Measurements from ENCODE around the gene KLKB1.
"Not testable (repeated sequence)": the region's sequence is repeated elsewhere in the genome, so short reads cannot be mapped to it uniquely, and the experiment has no call there.

The KLKB1 gene

DNA sequence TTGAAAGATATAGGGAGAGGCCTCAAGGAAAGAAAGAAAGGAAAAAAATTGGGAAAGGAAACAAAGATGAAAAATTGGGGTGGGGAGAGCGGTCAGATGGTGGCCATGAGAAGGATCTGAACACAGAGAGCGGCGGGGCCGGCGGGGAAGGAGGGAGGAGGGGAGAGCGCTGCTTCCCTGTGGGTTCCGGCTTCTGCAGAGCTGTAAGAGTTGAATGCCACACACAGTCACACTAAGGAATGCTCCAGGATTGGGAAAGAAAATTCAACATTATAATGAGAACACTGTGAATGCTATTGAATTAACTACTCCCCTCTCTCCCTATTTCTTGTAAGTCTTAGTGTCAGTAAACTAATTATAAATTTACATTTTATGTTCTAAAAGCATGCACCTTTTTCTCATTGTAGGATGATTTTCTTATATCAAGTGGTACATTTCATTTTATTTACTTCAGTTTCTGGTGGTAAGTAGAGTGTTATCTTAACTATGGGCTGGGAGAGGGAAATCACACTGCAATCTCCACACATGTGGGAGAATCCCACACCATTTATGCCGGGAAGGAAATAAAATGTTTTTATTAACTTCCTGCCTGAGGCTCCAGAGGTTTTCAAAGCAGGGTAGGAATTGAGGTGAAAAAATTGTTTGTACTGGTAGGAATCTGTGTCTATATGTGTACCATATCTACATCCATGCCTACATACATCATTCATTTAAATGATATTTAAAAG lies 39.6 kb downstream of the KLKB1 start:
- Mint-ChIP-seq H3K4me3 (no peak overlapping the region), H3K27me3 (peaks cover 13% of the 10 kb centered on the region), H3K9me3 (ENCODE audit: low read depth) (no peaks in the 10 kb centered on the region), H3K4me1 (ENCODE audit: low read depth) (no peaks in the 10 kb centered on the region), H3K27ac (no peak overlapping the region), H3K36me3 (no peaks in the 10 kb centered on the region)

DNA sequence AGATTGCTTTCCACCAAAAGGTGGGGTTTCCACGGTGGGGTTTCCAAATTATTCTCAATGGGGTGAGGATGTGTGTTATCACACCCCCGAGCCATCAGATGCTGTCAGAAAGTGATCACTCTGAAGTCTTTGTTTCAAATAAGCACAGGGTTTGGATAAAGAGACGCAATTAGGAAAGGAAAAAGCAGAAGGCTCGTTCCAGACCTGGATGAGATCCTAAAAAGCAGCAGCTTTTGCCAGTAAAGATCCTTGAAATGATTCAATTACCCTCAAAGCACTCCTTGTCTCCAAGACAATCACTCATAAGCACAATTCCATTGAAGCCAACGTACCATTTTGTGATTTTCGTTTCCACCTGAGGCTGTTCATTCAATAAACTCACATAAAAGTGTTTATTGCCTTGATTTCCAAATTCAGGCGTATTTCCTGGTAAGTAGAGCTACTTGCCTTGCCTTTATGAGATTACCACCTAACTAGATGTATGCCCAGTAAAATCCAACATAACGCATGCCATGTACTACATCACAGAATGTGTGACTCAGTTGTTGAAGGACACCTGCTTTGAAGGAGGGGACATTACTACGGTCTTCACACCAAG lies 43.9 kb downstream of the KLKB1 start:
- H3K4me3 Mint-ChIP-seq: no peak overlapping the region
- no peak overlapping the region for H3K27ac Mint-ChIP-seq
- no peaks in the 10 kb centered on the region for H3K36me3 Mint-ChIP-seq
- H3K4me1 Mint-ChIP-seq (ENCODE audit: low read depth): no peaks in the 10 kb centered on the region
- H3K9me3 Mint-ChIP-seq (ENCODE audit: low read depth): no peaks in the 10 kb centered on the region
- peaks cover 13% of the 10 kb centered on the region for H3K27me3 Mint-ChIP-seq

DNA sequence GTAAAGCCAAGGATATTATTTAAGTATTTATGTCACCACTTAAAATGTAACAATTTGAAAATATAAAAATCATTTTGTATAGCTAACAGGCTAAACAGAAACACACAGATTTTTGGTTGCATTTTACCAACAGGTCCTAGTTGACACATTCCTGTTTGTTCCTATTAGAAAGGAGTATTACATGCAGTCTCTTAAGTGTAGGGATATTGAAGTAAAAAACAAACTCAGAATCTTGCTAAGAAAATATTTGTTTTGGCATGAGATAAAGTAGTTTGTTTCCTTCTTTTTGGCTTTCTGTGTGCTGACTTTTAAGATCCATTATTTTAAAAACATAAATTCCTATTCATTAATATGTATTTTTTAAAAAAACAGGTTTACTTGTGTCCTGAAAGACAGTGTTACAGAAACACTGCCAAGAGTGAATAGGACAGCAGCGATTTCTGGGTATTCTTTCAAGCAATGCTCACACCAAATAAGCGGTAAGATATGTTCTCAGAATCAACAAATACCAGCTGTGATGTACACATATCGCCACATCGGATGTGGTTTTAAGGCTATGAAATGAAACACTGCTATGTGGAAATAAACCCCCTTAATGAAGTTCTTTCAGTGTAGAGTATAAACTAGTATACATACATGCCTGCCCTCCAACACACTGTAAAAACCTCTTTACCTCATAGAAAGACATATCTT lies 45.5 kb downstream of the KLKB1 start:
- Mint-ChIP-seq H3K4me3 (no peak overlapping the region), H3K9me3 (ENCODE audit: low read depth) (no peaks in the 10 kb centered on the region), H3K27me3 (peaks cover 9% of the 10 kb centered on the region), H3K27ac (no peak overlapping the region), H3K36me3 (no peaks in the 10 kb centered on the region), H3K4me1 (ENCODE audit: low read depth) (no peaks in the 10 kb centered on the region)

DNA sequence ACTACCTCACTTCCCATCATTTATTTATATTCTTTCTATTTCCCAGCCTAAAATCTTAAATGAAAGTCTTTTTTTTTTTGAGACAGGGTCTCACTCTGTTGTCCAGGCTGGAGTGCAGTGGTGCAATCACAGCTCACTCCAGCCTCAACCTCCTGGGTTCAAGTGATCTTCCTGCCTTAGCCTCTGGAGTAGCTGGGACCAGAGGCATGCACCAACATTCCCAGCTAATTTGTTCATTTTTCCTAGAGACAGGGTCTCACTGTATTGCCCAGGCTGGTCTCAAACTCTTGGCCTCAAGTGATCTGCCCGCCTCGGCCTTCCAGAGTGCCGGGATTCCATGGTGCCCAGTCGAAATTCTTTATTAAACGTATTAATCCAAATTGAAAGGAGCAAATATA lies 46.1 kb downstream of the KLKB1 start:
- not testable (repeated sequence) for H3K9me3 Mint-ChIP-seq (ENCODE audit: low read depth); H3K4me3 Mint-ChIP-seq; H3K27ac Mint-ChIP-seq; H3K4me1 Mint-ChIP-seq (ENCODE audit: low read depth); H3K36me3 Mint-ChIP-seq; H3K27me3 Mint-ChIP-seq

DNA sequence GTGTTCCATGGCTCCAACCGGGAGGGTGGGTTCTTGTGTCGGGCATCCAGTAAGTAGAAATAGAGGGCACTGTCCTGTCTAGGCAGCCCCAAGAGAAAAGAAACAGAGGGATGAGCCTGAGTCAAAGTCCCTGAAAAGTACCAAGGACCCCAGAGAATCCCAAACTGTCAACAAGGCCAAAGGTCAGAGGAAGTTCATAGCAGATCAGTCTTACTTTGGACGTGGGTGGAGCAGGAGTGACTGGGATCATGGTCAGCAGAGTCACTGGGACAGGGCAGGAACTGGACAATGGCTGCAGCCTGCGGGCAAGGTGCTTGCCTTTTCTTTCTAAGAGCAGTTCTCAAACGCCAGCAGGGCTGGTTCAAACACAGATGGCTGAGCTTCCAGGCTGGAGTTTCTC lies 56.0 kb downstream of the KLKB1 start:
- H3K36me3 Mint-ChIP-seq: no peaks in the 10 kb centered on the region
- H3K9me3 Mint-ChIP-seq (ENCODE audit: low read depth): no peaks in the 10 kb centered on the region
- H3K27ac Mint-ChIP-seq: no peak overlapping the region
- peaks cover 2% of the 10 kb centered on the region for H3K27me3 Mint-ChIP-seq
- no peak overlapping the region for H3K4me3 Mint-ChIP-seq
- H3K4me1 Mint-ChIP-seq (ENCODE audit: low read depth): no peaks in the 10 kb centered on the region

DNA sequence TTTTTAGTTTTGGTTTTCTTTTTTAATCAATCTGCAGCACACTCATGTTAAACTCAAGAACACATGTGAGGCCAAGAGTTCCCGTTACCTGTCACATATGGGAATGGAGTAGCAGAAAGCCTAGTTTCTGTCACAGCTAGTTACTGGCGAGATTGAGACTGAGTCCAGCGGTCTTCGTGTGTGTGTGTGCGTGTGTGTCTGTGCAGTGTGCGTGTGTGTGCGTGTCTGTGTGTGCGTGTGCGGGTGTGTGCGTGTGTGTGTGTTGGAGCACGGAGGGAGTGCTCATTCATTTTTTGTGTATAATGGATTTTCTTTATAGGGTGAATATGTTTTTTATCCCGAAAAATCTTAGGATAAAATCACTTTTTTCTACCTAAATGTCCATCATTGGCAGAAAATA lies 57.8 kb downstream of the KLKB1 start:
- H3K27me3 Mint-ChIP-seq: peaks cover 2% of the 10 kb centered on the region
- no peak overlapping the region for H3K27ac Mint-ChIP-seq
- no peaks in the 10 kb centered on the region for H3K9me3 Mint-ChIP-seq (ENCODE audit: low read depth)
- H3K4me3 Mint-ChIP-seq: no peak overlapping the region
- no peaks in the 10 kb centered on the region for H3K36me3 Mint-ChIP-seq
- H3K4me1 Mint-ChIP-seq (ENCODE audit: low read depth): no peaks in the 10 kb centered on the region

DNA sequence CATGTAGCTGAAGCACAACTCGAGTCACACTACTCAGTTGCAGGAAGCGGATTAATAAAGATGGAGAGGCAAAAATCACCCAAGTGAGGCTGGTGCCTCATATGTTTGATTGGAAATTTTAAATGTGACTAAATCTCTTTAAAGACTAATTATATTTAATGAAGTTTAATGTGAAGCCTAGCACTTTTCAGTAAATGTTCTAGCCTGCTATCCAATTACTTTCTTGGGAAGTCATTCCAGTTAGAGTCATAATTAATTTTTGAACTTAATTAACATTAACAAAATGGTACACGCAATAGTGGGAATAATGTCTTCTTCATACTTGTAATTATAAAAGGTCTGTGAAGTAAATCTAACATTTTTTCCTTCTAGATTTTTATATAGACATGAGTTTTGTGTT lies 59.3 kb downstream of the KLKB1 start:
- Mint-ChIP-seq H3K4me3 (no peak overlapping the region), H3K9me3 (ENCODE audit: low read depth) (no peaks in the 10 kb centered on the region), H3K27me3 (peaks cover 4% of the 10 kb centered on the region), H3K36me3 (no peaks in the 10 kb centered on the region), H3K4me1 (ENCODE audit: low read depth) (no peaks in the 10 kb centered on the region), H3K27ac (no peak overlapping the region)

DNA sequence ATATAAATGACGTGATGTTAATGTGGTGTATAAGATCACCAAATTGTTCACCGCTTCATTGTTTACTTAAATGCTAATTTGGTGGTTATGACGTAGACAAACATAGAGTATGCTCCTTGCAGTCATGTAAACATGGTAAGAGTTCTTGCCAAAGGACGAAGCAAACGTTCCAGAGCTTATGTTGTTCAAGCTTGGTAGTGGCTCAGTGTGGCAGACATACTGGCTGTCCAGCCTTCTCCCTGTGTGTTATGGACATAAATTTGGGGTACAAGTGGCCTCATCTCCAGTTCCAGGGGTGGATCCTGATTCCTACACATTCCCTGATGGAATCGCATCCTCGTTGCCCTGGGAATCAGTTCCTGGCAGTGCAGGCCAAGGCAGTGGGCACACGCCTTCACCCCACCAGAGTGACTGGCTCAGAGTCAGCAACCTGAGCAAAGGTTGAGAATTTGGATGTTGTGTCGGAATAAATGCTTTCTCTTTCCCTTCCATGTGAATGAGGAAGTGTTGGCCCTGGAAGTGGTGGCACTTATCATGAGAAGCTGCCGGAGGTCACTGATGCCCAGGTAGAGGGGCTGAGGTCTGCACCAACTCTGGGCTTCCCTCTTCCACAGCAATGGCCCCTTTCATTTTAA lies 64.1 kb downstream of the KLKB1 start:
- Mint-ChIP-seq H3K27me3 (peaks cover 8% of the 10 kb centered on the region), H3K4me3 (no peak overlapping the region), H3K9me3 (ENCODE audit: low read depth) (no peaks in the 10 kb centered on the region), H3K36me3 (no peaks in the 10 kb centered on the region), H3K27ac (no peak overlapping the region), H3K4me1 (ENCODE audit: low read depth) (no peaks in the 10 kb centered on the region)

DNA sequence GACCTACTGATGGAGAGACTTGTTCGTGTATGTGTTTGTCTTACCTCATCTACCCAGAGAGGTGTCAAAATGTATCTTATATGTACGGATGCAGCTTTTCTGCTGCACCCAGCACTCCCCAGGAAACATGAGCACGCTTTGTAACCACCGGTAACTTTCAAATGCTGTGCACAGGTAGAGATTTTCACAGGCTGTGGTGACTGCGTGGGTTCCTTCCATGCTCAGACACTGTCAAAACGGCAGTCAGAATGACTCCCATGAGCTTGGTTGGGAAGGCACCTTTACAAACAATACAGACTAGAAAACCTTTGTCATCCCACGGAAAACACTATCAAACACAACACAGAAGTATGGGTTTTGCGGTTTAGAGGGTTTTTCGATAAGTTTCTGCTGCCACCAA lies 66.9 kb downstream of the KLKB1 start:
- H3K9me3 Mint-ChIP-seq (ENCODE audit: low read depth): no peaks in the 10 kb centered on the region

DNA sequence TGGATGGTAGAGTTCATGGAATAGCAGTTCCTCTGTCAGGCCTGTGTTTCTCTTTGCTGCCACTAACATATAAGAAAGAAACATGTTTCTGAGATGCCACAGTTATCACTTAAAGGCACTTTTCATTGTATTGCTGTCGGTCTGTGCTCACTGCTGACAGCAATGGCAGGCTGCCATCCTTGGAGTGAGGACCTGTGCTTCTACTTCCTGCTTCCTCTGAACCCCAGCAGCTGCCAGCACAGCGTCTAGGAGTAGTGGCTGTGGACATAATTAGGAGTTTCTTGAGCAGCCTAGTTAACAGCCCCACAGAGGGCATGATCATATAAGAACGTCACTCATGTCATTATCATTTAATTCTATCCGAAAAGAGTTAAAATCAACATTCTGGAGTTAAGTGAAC lies 69.2 kb downstream of the KLKB1 start:
- H3K36me3 Mint-ChIP-seq: no peaks in the 10 kb centered on the region

More for the DNA sequence above, 66.9 kb downstream of the KLKB1 start:
- Mint-ChIP-seq H3K4me3 (no peak overlapping the region), H3K4me1 (ENCODE audit: low read depth) (peaks cover 3% of the 10 kb centered on the region), H3K27ac (no peak overlapping the region), H3K36me3 (no peaks in the 10 kb centered on the region), H3K27me3 (peaks cover 18% of the 10 kb centered on the region)

DNA sequence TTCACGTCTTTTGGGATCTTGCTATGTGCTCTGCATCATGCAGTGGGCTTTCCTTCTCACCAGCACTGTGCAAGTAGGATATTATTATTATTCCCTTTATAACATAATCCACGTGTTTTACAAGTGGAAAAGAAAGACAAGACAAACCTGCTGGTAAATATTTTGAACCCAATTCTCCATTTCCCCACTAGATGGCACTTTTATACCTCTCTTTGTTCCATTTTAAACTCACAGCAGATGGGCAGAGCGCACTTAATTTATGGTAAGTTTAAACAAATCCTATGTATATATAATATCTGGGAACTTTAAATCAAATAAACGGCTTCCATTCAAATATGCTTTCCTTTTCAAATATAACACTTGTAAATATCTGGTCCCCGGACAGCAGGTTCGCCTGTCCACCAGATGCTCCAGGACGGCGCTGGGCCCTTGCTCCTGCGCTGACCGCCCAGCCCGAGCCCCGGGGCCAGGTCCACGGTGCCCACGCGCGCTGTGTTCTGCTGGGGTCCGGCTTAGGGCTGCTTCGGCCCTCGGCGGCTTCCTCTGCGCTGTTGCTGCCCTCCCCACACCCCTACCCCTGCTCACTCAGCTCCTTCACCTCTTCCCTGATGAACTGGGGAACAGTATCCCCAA lies 69.8 kb downstream of the KLKB1 start:
- no peaks in the 10 kb centered on the region for H3K9me3 Mint-ChIP-seq (ENCODE audit: low read depth)
- no peak overlapping the region for H3K27ac Mint-ChIP-seq
- H3K36me3 Mint-ChIP-seq: no peaks in the 10 kb centered on the region
- no peak overlapping the region for H3K4me3 Mint-ChIP-seq
- peaks cover 3% of the 10 kb centered on the region for H3K4me1 Mint-ChIP-seq (ENCODE audit: low read depth)
- peaks cover 22% of the 10 kb centered on the region for H3K27me3 Mint-ChIP-seq

More for the DNA sequence above, 69.2 kb downstream of the KLKB1 start:
- Mint-ChIP-seq H3K4me1 (ENCODE audit: low read depth) (peaks cover 3% of the 10 kb centered on the region), H3K4me3 (no peak overlapping the region), H3K27ac (no peak overlapping the region), H3K27me3 (peaks cover 22% of the 10 kb centered on the region), H3K9me3 (ENCODE audit: low read depth) (no peaks in the 10 kb centered on the region)

DNA sequence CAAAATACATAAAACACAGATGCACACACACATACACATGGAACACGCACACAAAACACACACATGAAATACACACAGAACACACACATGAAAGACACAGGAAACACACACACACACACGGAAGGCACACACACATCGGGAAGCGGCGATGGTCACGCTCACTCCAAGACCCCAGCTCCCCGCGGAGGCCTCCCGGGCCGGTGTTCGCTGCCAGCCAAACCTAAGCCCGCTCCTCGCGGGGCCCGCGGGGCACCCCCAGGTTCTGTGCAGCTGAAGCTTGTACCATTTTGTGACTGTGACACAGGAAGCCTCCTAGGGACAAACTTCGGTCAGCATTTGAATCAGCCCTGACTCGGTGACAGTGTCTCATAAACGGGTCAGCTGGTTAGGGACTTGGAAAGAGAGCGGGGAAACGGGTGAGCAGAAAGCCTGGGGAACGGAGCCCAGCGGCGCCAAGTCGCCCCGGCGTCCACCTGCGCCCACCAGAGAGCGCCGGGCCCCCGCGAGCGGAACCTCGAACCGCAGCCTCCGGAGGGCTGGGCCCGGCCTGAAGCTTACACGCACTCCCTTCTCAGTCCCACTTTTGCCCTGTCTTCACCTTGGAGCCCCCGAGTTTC lies 70.8 kb downstream of the KLKB1 start:
- no peaks in the 10 kb centered on the region for H3K36me3 Mint-ChIP-seq
- no peaks in the 10 kb centered on the region for H3K9me3 Mint-ChIP-seq (ENCODE audit: low read depth)
- H3K27me3 Mint-ChIP-seq: peaks cover 24% of the 10 kb centered on the region
- no peak overlapping the region for H3K4me3 Mint-ChIP-seq
- peaks cover 3% of the 10 kb centered on the region for H3K4me1 Mint-ChIP-seq (ENCODE audit: low read depth)
- no peak overlapping the region for H3K27ac Mint-ChIP-seq

DNA sequence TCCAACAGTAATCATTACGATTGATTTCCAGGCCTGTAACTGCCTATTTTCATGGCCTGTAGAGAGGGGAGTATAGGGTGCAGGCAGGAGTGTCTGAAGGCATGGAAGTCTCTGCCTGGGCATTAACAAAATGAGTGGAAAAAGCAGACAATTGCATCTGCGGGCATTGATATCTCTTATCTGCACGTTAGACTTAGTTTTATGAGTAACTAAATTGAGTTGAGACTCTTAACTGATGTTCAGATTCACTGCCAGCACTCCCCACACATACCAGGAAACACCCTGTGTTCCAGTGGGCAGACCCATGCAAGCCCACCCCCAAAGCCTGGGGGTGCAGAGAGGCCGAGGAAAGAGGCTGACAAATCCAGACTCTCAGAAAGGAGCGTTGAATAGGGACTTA lies 72.0 kb downstream of the KLKB1 start:
- peaks cover 22% of the 10 kb centered on the region for H3K27me3 Mint-ChIP-seq
- no peaks in the 10 kb centered on the region for H3K9me3 Mint-ChIP-seq (ENCODE audit: low read depth)
- peaks cover 3% of the 10 kb centered on the region for H3K4me1 Mint-ChIP-seq (ENCODE audit: low read depth)
- no peak overlapping the region for H3K4me3 Mint-ChIP-seq
- no peaks in the 10 kb centered on the region for H3K36me3 Mint-ChIP-seq
- H3K27ac Mint-ChIP-seq: no peak overlapping the region

DNA sequence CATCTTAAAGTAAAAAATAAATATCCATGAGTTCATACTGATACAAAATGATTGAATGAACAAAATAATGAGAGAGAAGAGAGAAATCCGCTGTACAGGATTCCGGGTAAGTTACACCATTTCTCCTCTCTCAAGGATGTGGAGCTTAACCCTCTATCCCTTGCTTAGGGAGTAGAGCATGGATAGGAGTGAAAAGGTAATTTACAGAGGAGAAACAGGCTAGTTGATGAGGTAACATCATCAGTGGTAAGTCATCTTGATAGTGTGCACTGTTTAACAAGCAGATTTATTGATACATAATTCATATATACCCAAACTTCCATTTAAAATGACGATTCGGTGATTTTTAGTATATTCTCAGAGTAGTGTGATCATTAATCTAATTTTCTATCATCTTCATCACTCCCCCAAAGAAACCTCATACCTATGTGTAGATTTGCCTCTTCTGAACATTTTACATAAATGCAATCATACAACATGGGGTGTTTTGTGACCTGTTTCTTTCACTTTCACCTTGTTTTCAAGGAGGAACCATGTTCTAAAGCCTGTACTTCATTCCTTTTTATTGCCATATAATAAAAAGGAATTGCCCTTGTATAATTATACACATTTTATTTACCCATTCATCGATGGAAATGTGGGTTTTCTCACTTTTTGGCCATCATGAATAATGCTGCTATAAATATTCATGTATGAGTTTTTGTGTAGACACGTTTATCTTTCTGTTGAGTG lies 73.5 kb downstream of the KLKB1 start:
- Mint-ChIP-seq H3K36me3 (no peaks in the 10 kb centered on the region), H3K9me3 (ENCODE audit: low read depth) (no peaks in the 10 kb centered on the region), H3K4me1 (ENCODE audit: low read depth) (peaks cover 3% of the 10 kb centered on the region), H3K27ac (no peak overlapping the region), H3K27me3 (peaks cover 21% of the 10 kb centered on the region), H3K4me3 (no peak overlapping the region)
